Inflammatory macrophage treated with lipopolysaccharide for 1 hour (primary cell): ENCODE results near the gene PRIM2.
"Not testable (repeated sequence)": the region's sequence is repeated elsewhere in the genome, so short reads cannot be mapped to it uniquely, and the experiment has no call there.

ENCODE experiments used
- DNase-seq, 2 donors: peaks; one replicate each; pipeline ENCODE4 v3.0.0-alpha.2; 2020 to 2022

Gene PRIM2

DNA sequence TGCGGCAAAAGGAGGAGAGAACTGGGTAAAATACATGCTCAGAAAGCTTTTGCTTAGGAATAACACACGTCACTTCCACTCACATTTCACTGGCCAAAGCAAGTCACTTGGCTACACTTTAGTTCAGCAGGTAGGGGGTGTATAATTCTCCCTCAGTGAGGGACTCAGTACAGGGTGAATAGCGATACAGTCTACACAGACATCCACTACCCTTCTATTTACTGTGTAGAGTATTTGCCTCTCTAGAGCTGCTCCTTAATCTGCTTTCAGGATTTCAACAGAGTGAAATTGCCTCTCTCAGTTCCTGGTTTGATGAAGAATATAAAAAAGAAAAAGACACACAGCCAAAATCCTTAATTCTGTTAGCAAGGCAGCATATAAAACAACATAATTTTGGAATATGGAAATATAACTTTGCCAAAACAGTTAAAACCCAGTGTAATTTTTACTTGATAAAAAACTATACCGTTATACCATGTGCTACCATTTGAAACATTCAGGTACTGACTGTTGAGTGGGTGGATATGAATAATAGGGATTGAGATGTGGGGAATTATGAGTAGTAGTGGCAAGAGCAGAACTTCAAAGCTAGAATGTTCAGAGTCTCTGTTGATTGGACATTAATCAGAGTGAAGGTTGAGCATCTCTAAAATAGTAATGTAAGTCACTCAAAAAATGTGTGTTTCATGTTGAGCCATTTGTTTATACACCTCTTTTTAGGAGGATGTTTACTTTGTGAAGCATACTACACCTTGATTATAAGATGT lies 51.7 kb downstream of the PRIM2 start:
- not testable (repeated sequence) for DNase-seq

DNA sequence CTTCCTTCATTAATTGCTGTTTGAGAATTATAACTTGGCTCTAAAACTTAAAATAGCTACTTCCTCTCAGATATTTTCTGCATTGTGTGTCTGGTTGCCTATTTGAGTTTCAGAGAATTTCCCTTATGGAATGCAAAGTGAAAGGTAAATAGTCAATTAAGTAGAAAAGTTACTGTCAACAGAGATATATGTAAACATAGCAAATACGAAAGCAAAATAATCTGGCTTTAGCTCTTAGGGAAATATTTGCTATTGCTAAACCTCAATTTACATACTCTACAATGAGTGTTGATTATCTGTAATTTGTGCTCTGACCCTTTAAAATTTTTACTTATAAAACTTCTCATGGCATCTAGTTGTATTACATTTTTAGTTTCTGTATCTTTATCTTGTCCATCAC lies 54.3 kb downstream of the PRIM2 start:
- not testable (repeated sequence) for DNase-seq

- DNase-seq = not testable (repeated sequence)
Observed at GRCh38 chr6:57374764-57375163, 57.3 kb downstream of the PRIM2 start.

- not testable (repeated sequence) for DNase-seq
Observed at GRCh38 chr6:57376083-57376482, 58.7 kb downstream of the PRIM2 start.

DNA sequence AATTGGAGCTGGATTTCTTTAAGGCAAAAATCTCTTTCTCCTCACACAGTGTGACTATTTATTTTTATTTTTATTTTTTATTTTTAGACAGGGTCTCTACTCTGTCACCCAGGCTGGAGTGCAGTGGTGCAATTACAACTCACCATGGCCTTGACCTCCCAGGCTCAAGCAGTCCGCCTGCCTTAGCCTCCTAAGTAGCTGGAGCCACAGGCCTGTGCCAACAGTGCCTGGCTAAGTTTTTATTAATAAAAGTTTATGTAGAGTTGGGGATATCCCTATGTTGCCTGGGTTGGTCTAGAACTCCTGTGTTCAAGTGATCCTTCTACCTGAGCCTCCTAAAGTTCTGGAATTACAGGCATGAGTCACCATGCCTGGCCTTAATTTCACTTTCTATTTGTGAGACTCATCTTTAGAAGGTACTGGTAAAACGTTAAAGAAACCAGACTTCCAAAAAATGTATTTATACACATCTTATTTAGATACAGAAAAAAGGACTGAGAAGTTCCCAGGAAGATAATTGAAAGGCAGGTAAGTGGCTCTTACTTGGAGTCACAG lies 71.7 kb downstream of the PRIM2 start:
- DNase-seq = not testable (repeated sequence)

GRCh38 chr6:57390818-57391217 lies 73.4 kb downstream of the PRIM2 start:
- not testable (repeated sequence) for DNase-seq

GRCh38 chr6:57392047-57392446 lies 74.6 kb downstream of the PRIM2 start:
- not testable (repeated sequence) for DNase-seq

- not testable (repeated sequence) for DNase-seq
Observed at GRCh38 chr6:57419341-57419740, 101.9 kb downstream of the PRIM2 start.

DNA sequence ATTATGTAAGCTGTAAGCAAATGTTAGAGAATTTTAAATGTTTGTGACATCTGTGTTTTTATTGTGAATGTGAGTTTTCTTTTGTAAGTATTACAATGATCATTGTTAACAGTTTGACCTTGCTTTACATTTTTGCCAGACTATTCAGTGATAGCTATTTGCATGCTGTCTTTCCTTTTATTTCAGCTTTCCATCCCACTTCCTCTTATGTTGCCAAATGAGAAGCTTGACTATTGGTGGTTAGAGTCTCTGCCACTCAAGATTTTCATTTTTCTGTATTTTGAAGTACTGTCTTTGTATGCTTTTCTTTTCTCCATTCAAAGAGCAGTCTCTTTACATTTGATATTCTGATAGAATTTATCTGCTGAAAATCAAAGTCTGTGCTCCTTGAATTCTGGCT lies 104.1 kb downstream of the PRIM2 start:
- DNase-seq = peak in 1 of 2 donors; percentile 4

DNA sequence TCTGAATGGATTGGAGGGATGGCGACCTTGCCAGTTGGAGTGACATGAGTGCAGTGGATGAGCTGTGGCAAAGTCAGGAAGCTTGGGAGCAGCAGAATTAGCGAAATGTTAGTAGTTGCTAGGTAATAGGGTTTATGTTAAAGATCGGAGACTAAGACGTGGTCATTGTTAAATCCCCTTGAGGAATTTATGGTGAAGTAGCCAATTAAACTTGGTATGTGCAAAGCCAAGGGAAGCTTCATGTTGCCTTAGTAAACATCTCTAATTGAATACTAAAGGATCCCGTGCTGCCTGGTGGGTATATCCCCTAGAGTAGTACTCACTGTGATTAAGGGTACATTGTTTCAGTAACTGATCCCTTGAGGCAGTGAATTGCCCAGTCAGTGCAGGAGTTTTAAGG lies 106.0 kb downstream of the PRIM2 start:
- DNase-seq = no peak

DNA sequence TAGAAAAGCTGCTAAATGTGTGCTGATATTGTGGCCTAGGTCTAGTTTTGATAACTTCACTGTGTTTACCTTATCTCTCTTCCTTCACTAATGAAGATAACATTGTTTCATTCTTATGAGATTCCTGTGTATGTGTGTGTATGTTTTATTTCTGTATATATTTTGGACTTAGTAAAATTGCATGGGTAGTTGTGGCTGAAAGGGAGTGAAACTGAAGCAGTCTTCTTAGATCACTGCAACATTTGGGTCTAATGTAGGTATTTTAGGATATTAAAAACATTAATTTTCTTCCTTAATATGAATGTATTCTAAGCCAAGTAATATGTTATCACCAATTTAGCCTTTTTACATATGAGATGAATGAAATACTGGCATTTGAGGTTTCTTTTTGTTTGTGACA lies 114.3 kb downstream of the PRIM2 start:
- DNase-seq = not testable (repeated sequence)

GRCh38 chr6:57432157-57432556 lies 114.7 kb downstream of the PRIM2 start:
- peak; percentile 5 to 31 for DNase-seq

DNA sequence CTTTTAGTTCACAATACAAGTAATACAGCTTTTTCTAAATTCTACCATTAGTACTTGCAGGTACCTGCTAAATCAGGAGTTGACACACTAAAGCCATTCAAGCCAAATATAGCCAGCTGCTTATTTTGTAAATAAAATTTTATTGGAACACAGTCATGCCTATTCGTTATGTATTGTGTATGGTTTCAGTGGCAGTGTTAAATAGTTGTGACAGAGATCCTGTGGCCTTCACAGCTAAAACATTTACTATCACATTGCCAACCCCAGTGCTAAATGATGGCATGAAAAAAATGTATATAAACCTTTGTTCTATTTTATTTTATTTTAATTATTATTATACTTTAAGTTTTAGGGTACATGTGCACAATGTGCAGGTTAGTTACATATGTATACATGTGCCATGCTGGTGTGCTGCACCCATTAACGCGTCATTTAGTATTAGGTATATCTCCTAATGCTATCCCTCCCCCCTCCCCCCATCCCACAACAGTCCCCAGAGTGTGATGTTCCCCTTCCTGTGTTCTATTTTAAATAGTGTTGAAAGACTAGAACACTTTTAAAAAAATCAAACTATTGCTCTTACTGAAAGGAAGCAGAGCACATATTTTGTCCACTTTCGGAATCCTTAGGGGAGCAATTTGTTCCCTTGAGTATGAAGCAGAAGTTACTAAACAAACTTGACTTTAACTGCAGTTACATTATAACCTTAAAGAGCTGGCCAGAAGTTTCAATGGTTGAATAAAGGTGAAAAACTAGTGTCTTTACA lies 115.7 kb downstream of the PRIM2 start:
- peak; percentile 10 to 16 for DNase-seq

DNA sequence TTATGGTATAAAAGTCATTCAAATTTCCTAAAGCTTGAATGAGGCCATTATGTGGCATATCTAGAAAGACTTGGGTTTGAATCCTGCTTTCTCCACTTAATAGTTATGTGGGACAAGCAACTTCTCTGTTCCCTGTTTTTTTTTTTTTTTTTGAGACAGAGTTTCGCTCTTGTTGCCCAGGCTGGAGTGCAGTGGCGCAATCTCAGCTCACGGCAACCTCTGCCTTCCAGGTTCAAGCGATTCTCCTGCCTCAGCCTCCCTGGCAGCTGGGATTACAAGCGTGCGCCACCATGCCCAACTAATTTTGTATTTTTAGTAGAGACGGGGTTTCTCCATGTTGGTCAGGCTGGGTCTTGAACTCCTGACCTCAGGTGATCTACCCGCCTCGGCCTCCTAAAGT lies 116.4 kb downstream of the PRIM2 start:
- DNase-seq = not testable (repeated sequence)

DNA sequence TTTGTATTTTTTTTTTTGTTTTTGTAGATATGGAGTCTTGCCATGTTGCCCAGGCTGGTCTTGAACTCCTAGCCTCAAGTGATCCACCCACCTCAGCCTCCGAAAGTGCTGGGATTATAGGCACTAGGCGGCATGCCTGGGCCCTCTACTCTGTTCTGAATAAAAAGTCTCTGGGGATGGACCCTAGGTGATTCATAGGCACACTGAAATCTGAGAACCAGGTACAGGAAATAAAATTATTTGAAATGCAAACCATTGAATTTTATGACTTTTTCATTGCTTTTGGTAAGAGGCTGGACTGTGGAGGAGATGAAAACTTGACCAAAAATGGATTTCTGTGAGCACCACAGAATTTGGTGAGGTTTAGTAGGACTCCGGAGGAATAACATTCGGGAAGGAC lies 117.5 kb downstream of the PRIM2 start:
- no peak for DNase-seq

- no peak for DNase-seq
Observed at GRCh38 chr6:57435475-57436160, 118.2 kb downstream of the PRIM2 start.

GRCh38 chr6:57440735-57441134 lies 123.3 kb downstream of the PRIM2 start:
- not testable (repeated sequence) for DNase-seq

GRCh38 chr6:57442133-57442532 lies 124.7 kb downstream of the PRIM2 start:
- DNase-seq = peak in 1 of 2 donors; percentile 13

- DNase-seq = not testable (repeated sequence)
Observed at GRCh38 chr6:57443181-57443580, 125.8 kb downstream of the PRIM2 start.

DNA sequence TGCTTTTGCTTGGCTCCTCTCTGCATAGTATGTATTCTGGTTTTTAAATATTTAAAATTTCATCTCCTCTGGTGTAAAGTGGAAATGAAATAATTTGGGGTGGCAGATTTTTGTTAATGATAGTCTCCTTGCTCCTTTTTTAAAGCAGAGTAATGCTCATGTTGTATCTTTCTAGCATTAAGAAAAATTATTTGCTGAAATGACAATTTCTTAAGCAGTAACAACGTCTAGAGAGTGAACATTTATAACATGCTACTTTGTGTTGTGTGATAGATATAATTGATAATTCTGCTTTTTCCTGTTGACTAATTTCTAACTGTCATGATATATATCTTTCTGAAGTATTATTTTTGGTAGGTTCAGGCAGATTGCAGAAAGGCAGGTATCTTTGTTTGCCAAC lies 127.4 kb downstream of the PRIM2 start:
- DNase-seq = not testable (repeated sequence)

GRCh38 chr6:57445379-57445778 lies 127.9 kb downstream of the PRIM2 start:
- DNase-seq = not testable (repeated sequence)

- not testable (repeated sequence) for DNase-seq
Observed at GRCh38 chr6:57445790-57446468, 128.5 kb downstream of the PRIM2 start.
